Erythroblast (primary cell): ENCODE data around the gene IRF9.
A peak's percentile ranks its signal among the peaks of the same experiment; 100 is the strongest.

Source experiments
- DNase-seq, 2 experiments: peaks; one replicate each; lab custom pipeline; 2025; lab: John Stamatoyannopoulos, UW
- GATA1 ChIP-seq: IDR thresholded peaks from 2 replicates; pipeline ENCODE4 v1.6.1; 2011; ENCODE audit warnings: low read depth, mild to moderate bottlenecking, control low read depth, low read length, moderate library complexity
- POLR2A ChIP-seq: IDR thresholded peaks from 2 replicates; pipeline ENCODE4 v1.6.1; 2011; ENCODE audit warnings: mild to moderate bottlenecking, low read length

The IRF9 gene

DNA sequence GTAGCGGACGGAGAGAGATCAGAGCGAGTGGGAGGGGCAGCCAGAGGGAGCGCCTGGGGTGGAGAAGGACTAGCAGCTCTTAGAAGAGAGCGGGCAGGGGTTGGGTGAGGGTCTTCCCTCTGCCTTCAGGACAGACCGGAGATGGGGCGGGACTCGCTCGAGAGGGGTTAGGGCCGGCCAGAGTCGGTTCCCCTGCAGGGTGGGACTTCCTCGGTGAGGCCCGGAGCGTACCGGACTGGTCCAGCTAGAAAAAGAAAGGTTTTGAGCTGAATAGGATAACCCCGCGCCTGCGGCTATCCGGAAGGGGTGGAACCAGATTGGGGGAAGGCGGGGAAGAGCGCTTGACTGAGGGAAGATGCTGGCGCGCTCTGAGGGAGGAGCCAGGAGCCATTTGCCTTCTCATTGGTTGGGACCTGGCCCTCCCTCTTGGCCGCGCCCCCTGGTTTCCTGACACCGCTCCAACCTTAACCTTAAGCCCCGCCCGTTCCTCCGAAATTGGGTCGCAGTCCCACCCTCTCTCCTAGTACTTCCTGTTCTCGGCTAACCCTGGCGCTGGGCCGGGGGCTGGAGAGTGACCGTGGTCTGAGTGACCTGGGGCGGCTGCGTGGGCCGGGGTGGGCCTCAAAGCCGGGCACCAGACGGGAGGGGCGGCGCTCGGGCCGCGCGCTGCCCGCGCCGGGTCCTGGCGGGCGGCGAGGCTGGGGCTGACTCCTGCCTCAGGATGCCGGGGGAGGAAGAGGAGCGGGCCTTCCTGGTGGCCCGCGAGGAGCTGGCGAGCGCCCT, 13.9 kb upstream of the IRF9 start, which contains the start of gene RNF31:
TSS of gene RNF31 (plus strand) at position 521 of the 783 bp plus-strand sequence. CDS start at position 722, 201 bp downstream.
- TF ChIP-seq GATA1 (no peak), POLR2A (peak; percentile 54)
- peak; percentile 98 for DNase-seq

- TF ChIP-seq POLR2A (no peak), GATA1 (no peak)
- peak in 1 of 2 experiments; percentile 64 for DNase-seq
These were observed 13.2 kb upstream of the IRF9 start for GRCh38 chr14:24147761-24148428.

DNA sequence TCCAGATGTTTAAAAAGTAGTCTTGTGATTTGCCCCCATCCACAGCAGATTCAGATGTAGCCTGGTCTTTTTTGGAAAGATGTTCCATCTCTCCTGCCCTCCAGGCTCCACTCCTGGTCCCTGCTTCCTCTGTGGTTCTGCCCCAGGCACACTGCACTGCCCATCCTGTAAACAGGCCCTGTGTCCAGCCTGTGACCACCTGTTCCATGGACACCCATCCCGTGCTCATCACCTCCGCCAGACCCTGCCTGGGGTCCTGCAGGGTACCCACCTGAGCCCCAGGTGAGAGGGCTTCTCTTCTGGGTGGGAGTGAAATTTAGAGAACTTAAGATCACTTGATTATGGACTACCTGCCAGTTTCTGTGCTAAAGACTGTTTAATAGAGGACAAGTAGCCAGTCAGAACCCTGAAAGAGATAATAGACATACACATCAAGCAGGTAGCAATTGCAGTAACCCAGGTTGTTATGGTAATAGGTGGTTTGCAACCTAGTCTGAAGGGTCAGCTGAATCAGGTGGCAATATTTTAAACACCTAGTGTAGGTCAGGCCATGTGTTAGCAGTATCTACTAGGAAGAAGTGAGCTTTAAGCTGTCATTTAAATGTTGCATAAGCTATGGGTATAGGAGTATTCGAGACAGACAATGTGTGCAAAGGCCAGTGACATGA, 11.6 kb upstream of the IRF9 start:
- DNase-seq, result no peak
- TF ChIP-seq POLR2A (no peak), GATA1 (no peak)

- no peak for DNase-seq
- TF ChIP-seq GATA1 (no peak), POLR2A (no peak)
These were observed 11.0 kb upstream of the IRF9 start for GRCh38 chr14:24150061-24150460.

DNA sequence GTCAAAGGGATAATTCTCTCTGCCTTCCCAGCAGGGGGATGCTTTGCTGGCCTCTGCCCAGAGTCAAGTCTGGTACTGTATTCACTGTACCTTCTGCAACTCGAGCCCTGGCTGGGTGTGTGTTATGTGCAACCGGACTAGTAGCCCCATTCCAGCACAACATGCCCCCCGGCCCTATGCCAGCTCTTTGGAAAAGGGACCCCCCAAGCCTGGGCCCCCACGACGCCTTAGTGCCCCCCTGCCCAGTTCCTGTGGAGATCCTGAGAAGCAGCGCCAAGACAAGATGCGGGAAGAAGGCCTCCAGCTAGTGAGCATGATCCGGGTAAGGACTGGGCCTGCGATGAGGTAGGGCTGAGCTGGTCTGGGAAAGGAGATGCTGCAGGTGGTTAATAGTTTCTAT, 10.5 kb upstream of the IRF9 start:
- TF ChIP-seq GATA1, result no peak
- TF ChIP-seq POLR2A, result no peak

GRCh38 chr14:24150993-24151392, 10.1 kb upstream of the IRF9 start:
- TF ChIP-seq GATA1, result no peak
- TF ChIP-seq POLR2A, result no peak
- DNase-seq, result no peak

More for the DNA sequence above, 10.5 kb upstream of the IRF9 start:
- no peak for DNase-seq

DNA sequence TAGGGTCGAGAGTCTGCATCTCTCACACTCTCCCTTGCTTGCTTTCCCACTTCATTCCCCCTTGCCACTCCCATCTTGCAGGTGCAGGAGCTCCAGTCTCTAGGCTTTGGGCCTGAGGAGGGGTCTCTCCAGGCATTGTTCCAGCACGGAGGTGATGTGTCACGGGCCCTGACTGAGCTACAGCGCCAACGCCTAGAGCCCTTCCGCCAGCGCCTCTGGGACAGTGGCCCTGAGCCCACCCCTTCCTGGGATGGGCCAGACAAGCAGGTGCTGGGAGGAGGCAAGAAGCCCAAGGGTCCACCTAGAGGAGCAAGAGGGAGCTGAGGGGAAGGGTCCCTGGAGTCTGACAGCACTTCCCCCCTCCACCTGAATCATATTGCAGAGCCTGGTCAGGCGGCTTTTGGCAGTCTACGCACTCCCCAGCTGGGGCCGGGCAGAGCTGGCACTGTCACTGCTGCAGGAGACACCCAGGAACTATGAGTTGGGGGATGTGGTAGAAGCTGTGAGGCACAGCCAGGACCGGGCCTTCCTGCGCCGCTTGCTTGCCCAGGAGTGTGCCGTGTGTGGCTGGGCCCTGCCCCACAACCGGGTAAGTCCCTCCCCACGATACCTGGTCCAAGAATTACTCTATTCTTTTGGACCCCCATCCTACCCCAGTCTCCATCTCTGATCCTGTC, 9.5 kb upstream of the IRF9 start:
- no peak for DNase-seq
- TF ChIP-seq POLR2A, result no peak
- TF ChIP-seq GATA1, result no peak

DNA sequence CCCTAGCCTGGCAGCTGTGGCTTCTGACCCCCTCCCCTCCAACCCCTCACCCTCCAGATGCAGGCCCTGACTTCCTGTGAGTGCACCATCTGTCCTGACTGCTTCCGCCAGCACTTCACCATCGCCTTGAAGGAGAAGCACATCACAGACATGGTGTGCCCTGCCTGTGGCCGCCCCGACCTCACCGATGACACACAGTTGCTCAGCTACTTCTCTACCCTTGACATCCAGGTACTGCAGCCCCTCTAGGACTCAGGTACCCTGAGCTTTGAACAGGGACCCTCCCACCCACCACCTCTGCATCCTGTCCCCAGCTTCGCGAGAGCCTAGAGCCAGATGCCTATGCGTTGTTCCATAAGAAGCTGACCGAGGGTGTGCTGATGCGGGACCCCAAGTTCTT, 6.0 kb upstream of the IRF9 start:
- TF ChIP-seq POLR2A (no peak), GATA1 (no peak)

GRCh38 chr14:24156840-24157239, 4.2 kb upstream of the IRF9 start:
- DNase-seq, result no peak
- no peak for TF ChIP-seq POLR2A
- no peak for TF ChIP-seq GATA1

More for the DNA sequence above, 6.0 kb upstream of the IRF9 start:
- no peak for DNase-seq

DNA sequence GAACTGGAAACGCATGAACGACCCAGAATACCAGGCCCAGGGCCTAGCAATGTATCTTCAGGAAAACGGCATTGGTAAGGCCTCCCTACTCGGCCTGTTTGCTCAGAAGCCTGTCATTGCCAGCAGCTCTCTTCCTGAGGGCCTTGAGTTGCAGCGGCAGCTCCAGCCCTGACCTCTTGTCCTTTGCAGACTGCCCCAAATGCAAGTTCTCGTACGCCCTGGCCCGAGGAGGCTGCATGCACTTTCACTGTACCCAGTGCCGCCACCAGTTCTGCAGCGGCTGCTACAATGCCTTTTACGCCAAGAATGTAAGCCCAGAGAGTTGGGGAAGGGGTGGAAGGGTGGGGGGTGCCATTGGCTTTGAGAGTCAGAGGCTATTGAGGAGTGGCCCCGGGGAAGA, 3.7 kb upstream of the IRF9 start:
- no peak for TF ChIP-seq GATA1
- TF ChIP-seq POLR2A, result no peak
- DNase-seq, result no peak

GRCh38 chr14:24159777-24160498, 1.1 kb upstream of the IRF9 start:
- TF ChIP-seq POLR2A (no peak), GATA1 (no peak)

DNA sequence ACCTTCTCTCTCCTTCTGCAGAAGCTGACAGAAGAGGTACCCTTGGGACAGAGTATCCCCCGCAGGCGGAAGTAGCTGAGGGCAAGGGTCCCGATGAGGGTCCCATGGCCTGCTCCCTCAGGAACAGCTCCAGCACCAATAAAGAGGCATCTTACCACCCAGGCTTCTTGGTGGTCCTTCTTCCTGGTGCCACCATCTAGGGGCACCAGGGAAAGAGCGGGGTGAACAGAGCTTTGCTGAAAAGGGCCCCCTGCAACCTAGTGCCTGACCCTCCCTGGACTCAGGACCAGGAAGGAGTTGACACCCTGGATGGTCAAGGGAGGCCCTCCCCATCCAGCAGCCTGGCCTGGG, 591 bp upstream of the IRF9 start:
- DNase-seq, result no peak
- no peak for TF ChIP-seq GATA1
- TF ChIP-seq POLR2A, result no peak

More at GRCh38 chr14:24159777-24160498, 1.1 kb upstream of the IRF9 start:
- DNase-seq, result no peak

DNA sequence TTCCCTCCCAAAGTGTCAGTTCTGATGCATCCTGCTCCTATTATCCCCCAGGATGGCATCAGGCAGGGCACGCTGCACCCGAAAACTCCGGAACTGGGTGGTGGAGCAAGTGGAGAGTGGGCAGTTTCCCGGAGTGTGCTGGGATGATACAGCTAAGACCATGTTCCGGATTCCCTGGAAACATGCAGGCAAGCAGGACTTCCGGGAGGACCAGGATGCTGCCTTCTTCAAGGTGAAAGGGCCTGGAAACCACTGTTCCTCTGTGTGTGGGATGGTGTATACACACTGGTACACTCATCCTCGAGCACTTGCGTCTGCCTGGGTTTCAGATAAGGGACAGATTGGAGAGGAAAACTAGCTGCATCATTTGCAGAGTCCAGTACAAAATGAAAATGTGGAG, 1.0 kb downstream of the IRF9 start:
- peak; percentile 26 to 43 for DNase-seq
- no peak for TF ChIP-seq POLR2A
- TF ChIP-seq GATA1, result no peak
